PFSK-1 (cell line): Measurements from ENCODE around the gene PUDP.

Source experiments
- FOXP2 ChIP-seq: optimal IDR thresholded peaks from 2 replicates; pipeline ENCODE3; 2011; ENCODE audit warnings: borderline replicate concordance, control low read depth, inconsistent platforms; ENCODE audit not compliant: insufficient read depth; ENCODE audit errors: extremely low read length, extremely low read depth
- POLR2AphosphoS5 ChIP-seq: IDR thresholded peaks from 2 replicates; pipeline ENCODE4 v1.6.1; 2012; ENCODE audit warnings: low read depth, mild to moderate bottlenecking, control low read depth, low read length, moderate library complexity
- REST ChIP-seq, 2 experiments: IDR thresholded peaks; 2 replicates each; pipeline versions ENCODE4 v1.6.1 to v1.8.0; 2011 to 2012; ENCODE audit warnings: low read depth in 2 of 2, low read length in 2 of 2, control low read depth in 1 of 2, inconsistent platforms in 1 of 2, mild to moderate bottlenecking in 1 of 2, moderate library complexity in 1 of 2; ENCODE audit not compliant: insufficient read depth in 1 of 2
- SIN3A ChIP-seq: IDR thresholded peaks from 2 replicates; pipeline ENCODE4 v1.6.1; 2012; ENCODE audit warnings: mild to moderate bottlenecking, low read length, moderate library complexity, borderline replicate concordance; ENCODE audit not compliant: insufficient read depth
- TAF1 ChIP-seq: IDR thresholded peaks from 2 replicates; pipeline ENCODE4 v1.6.1; 2012; ENCODE audit warnings: low read length, control low read depth, borderline replicate concordance; ENCODE audit not compliant: insufficient read depth

The PUDP gene

GRCh38 chrX:7071390-7071789 lies 76.6 kb downstream of the PUDP start:
- no peak for TF ChIP-seq REST (IDR thresholded peaks at IDR 0.05; ENCODE audit: insufficient read depth in 1 of 2, low read depth in 2 of 2, low read length in 2 of 2)
- no peak for TF ChIP-seq POLR2AphosphoS5
- no peak for TF ChIP-seq TAF1
- no peak for TF ChIP-seq SIN3A
- TF ChIP-seq FOXP2: no peak

GRCh38 chrX:7069556-7069955 lies 78.4 kb downstream of the PUDP start:
- TF ChIP-seq REST (IDR thresholded peaks at IDR 0.05; ENCODE audit: insufficient read depth in 1 of 2, low read depth in 2 of 2, low read length in 2 of 2) (no peak), FOXP2 (no peak), POLR2AphosphoS5 (no peak), SIN3A (no peak)

GRCh38 chrX:7068939-7069367 lies 79.0 kb downstream of the PUDP start:
- TF ChIP-seq FOXP2 (no peak), TAF1 (no peak), REST (IDR thresholded peaks at IDR 0.05; ENCODE audit: insufficient read depth in 1 of 2, low read depth in 2 of 2, low read length in 2 of 2) (no peak), POLR2AphosphoS5 (no peak), SIN3A (no peak)

- no peak for TF ChIP-seq TAF1
- TF ChIP-seq SIN3A: no peak
- no peak for TF ChIP-seq POLR2AphosphoS5
- no peak for TF ChIP-seq REST (IDR thresholded peaks at IDR 0.05; ENCODE audit: insufficient read depth in 1 of 2, low read depth in 2 of 2, low read length in 2 of 2)
- TF ChIP-seq FOXP2: no peak
These were observed 80.7 kb downstream of the PUDP start for GRCh38 chrX:7067256-7067655.

DNA sequence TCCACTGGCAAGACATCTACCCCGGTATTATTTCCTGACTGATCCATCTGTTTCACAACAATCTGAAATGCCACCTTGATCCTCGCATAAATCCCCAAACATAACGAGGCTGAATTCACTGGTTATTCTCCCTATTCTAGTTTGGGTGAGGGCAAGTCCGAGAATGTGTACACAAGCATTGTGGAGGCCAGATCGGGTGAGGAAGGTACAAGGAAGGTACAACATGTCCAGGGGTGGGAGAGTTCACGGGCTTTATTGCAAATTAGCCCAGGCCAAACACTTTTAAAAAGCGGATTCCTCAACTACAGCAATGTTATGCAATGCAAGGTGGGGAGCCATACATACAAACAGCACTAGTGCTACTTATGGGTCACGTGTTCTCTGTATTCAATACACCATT lies 82.5 kb downstream of the PUDP start:
- TF ChIP-seq POLR2AphosphoS5 (no peak), SIN3A (no peak), FOXP2 (no peak), REST (IDR thresholded peaks at IDR 0.05; ENCODE audit: insufficient read depth in 1 of 2, low read depth in 2 of 2, low read length in 2 of 2) (no peak)
